HG03432 (cell line): ENCODE measurements around the gene NME5.
A peak's percentile ranks its signal among the peaks of the same experiment; 100 is the strongest.
"Not testable (repeated sequence)": the region's sequence is repeated elsewhere in the genome, so short reads cannot be mapped to it uniquely, and the experiment has no call there.

ENCODE experiments used
- ATAC-seq: cut with Tn5 transposase; IDR thresholded peaks from one replicate; pipeline ENCODE4 v1.9.1; 2021; ENCODE audit warnings: mild to moderate bottlenecking, moderate library complexity; ENCODE audit not compliant: unreplicated experiment

Gene NME5

DNA sequence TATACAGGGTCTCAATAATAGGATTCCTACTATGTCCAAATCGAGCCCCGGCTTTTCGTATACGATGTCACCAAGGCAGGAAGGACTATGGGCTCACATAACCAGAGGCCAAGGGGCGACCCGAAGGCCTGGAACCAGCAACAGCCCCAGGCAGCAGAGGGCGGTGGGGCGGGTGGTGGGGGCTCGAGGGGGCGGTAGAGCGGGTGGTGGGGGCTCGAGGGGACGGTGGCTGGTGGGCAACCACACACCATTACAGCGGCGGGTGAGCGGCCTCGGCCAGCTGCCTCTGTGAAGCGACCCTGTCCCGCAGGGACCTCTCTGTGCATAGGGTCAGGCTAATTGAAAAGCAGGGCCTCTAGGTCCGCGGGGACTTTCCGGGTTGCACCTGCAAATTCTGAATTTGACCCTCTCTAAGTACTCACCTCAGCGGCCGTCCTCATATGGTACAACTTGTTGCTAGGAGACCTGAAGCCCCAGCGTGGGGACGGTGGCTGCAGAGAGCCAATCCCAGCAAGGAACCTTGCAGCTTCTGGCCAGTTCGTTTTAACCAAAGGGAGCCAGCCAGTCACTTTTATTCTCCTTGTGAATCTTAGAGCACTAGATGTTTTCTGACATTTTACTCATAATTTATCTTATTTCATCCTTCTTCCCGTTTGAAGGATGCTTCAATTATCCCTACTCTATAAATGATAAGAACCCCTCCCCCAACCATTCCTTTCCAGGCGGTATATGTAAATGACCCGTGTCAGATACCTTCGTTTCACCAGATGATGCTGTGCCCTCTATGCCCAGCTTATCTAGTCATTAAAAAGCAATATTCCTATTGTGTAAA is at the start of gene NME5:
TSS of gene NME5 (minus strand) at position 480 of the 832 bp plus-strand sequence. CDS start 648 bp downstream, outside the sequence.
- ATAC-seq, result no peak

GRCh38 chr5:138188626-138189025 is 49.4 kb upstream of the NME5 start:
- ATAC-seq, result no peak

DNA sequence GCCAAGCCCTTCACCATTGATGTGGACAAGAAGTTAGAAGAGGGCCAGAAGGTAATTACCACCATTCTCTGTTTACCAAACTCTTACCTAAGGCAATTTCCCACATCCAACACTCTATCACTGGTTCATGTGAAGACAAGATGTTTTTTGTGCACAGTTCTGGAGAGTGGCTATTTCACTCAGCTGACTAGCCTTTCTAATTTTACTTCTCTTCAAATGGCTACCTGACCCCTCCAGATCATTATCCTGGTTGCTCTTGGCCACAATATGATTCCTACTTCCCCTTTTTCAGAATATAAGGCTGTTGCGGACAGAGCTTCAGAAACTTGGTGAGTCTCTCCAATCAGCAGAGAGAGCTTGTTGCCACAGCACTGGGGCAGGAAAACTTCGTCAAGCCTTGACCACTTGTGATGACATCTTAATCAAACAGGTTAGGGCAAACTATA is 46.8 kb upstream of the NME5 start:
- no peak for ATAC-seq

GRCh38 chr5:138182808-138183207 is 43.6 kb upstream of the NME5 start:
- ATAC-seq, result no peak

DNA sequence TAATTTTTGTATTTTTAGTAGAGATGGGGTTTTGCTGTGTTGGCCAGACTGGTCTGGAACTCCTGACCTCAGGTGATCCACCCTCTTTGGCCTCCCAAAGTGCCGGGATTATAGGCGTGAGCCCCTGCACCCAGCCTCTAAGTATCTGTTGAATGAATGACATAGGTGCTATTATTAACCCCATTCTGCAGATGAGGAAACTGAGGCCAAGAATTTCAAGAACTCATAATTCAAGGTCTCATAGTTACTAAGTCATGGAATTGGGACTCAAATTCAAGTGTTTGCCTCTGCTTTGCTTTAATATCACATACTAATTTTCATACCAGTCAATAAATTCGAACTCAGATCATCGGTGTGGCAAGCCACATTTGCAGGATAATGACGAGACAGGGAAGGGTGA is 41.6 kb upstream of the NME5 start:
- ATAC-seq, result no peak

DNA sequence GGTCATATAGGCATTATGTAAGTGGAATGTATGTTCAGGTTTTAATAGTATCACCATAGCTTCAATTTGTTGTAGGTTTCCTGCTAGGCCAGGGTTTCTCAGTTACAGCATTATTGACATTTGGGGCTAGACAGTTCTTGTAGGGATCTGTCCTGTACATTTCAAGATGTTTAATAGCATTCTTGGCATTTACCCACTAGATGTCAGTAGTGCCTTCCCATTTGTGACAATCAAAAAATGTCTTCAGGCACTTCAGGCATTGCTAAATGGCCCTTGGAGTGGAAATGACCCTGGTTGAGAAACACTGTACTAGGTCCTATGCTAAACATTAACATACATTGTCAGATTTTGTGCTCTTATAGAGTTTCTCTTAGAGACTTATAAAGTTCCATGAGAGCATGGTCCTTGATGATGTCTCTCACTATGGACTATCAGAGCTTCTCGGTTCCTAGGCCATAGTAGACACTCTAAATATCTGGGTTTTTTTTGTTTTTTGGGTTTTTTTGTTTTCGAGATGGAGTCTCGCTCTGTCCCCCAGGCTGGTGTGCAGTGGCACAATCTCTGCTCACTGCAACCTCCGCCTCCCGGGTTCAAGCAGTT is 41.1 kb upstream of the NME5 start:
- ATAC-seq, result no peak

DNA sequence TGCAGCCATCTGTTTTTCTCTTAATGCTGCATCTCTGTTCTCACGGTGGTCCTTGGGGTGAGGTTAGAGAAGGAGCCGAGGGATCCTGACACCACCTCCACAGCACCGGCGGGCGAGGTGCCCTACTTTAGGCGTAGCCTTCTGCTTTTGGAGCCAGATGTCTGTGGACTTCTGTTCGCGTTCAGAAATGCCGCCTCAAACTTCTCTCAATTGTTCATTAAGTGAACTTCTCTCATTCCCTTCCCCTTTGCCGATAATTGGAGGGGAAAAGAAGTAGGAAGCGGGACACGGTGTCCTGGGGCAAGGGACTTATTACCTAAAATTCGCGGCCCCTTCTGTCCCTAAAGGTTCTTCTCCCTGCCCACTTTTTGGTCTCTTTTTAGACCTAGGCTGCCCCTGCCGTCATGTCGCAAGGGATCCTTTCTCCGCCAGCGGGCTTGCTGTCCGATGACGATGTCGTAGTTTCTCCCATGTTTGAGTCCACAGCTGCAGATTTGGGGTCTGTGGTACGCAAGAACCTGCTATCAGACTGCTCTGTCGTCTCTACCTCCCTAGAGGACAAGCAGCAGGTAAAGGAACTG is 40.1 kb upstream of the NME5 start:
- ATAC-seq, result no peak

- peak; percentile 90 for ATAC-seq
These were observed 39.5 kb upstream of the NME5 start, which contains the start of the genes BRD8 and KIF20A for GRCh38 chr5:138178516-138179276. TSS of gene BRD8 (minus strand) at chr5:138178630. CDS start at chr5:138178614, 16 bp downstream. TSS of gene KIF20A (plus strand) at chr5:138179112. CDS start at chr5:138179681, 569 bp downstream.

DNA sequence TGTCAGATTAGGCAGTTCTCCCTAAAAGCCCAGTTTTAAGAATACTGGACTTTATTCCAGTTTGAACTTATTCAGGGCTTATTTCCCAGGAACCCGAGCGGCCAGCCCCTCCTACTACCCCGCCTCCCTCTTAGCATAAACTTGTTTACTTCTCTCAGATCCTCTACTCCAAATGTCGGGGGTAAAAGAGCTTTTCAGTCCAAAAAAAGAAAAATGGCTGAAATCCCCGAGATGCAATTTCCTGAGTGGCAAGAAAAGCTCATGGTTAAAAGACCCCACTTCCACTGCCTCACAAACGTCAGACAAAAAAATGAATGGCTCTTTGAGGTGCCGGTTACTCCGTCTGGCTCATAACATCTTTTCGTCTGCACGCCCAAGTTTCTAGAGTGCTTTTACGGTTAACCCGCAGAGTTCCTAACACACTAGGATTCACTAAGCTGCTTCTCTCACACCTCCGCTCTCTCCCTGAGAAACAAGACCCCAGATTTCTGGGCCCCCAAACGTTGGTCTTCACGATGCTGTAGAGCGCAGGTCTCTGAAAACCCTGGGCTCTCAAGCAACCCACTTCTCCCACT is 38.8 kb upstream of the NME5 start:
- ATAC-seq, result no peak

DNA sequence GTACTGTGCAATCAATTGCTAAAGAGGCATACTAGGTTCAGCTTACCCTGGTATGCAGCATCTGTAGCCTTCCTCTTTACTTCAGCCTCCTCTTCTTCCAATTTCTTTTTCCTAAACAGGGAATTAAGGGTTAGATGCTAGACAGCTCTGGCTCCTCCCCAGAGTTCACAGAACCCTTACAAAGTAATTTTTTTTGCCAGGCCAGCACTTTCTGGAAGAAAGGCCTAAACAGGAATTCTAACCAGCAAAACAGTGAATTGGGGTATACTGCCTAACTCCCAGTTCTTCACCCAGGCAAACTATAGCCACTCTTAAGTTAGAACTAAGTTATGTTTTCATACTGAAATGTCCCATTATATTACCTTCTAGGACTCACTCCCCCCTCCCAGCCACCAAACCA is 31.1 kb upstream of the NME5 start:
- no peak for ATAC-seq

DNA sequence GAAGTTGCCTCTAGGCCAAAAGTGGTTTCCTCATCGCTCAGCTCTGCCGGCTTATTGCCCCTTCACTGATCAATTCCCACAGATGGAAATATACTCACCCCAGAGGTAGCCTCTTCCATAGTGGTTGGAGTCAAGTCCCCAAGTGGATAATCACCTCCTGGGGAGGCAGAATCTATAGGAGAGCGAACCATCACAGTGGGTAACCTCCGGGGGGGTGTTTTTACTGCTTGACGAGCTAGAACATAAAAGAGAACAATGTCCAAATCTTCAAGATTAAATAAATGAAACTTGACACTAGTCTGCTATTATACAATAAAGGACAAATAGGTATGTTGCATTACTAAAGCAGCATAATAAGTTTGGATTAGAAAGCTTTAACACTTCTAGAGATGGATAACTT is 29.9 kb upstream of the NME5 start:
- ATAC-seq, result no peak

- ATAC-seq, result no peak
These were observed 24.5 kb upstream of the NME5 start for GRCh38 chr5:138163721-138164120.

DNA sequence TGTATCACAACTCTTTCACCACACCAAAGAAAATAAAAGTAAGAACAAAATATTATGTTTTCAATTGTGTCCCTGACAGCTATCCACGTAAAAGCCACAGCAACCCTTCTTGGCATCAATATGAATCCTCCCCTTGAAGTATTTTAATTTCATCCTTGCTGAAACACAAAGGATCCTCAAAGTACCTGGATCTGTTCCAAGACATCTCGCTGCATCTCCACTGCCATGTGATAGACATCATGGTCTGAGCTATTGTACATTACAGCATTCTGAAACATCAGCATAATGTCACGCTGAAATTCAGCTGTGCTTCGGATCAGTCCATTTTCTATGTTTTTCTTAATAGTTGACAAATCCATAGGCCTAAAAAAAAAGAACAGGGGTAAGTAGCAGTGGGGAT is 21.5 kb upstream of the NME5 start:
- no peak for ATAC-seq

GRCh38 chr5:138159666-138160065 is 20.4 kb upstream of the NME5 start:
- no peak for ATAC-seq

GRCh38 chr5:138157626-138158025 is 18.4 kb upstream of the NME5 start:
- ATAC-seq, result no peak

GRCh38 chr5:138155977-138156376 is 16.7 kb upstream of the NME5 start:
- ATAC-seq, result not testable (repeated sequence)

GRCh38 chr5:138149530-138149929 is 10.3 kb upstream of the NME5 start:
- ATAC-seq, result no peak

GRCh38 chr5:138148811-138149210 is 9.6 kb upstream of the NME5 start:
- ATAC-seq, result no peak

DNA sequence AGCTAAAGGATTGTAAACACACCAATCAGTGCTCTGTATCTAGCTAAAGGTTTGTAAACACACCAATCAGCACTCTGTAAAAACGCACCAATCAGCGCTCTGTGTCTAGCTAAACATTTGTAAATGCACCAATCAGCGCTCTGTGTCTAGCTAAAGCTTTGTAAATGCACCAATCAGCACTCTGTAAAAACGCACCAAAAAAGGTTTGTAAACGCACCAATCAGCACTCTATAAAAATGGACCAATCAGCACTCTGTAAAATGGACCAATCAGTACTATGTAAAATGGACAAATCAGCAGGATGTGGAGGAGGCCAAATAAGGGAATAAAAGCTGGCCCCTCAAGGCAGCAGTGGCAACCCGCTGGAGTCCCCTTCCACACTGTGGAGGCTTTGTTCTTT is 4.3 kb upstream of the NME5 start:
- ATAC-seq, result not testable (repeated sequence)

DNA sequence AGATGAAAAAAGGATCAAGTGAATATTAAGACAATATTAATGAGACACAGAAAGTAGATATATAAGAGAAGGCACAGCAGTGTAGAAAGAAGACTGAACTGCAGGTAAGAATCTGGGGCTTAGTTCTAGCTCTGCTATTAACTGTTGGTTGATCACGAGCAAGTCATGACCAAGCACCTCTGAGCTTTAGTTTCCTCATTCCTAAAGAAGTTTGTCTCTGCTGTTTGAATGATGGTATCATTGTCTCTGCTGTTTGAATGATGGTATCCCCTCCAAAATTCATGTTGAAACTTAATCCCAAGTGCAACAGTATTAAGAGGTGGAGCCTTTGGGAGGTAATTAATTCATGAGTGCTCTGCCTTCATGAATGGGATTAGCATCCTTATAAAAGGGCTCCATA is 2.5 kb upstream of the NME5 start:
- no peak for ATAC-seq

DNA sequence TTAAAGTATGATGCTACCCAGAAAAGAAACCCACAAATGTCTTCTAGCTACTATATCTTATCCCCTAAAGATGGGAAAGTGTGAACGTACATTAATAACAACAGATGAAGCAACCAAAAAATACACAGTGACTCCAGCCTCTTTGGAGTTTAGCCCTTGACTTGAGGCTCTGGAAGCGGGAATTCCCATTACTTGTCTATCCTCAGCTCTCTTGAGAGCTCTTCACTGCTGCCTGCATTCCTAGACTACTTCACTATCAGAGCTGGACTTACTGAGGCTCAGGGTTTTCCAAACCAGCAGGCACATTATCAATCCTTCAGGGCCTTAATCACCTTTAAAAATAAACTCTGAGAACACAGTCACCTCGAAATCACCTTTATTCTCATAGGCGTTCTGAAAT is 1.0 kb upstream of the NME5 start:
- no peak for ATAC-seq
